NCI-H146 treated with DMSO at 0.1 percent for 48 hours (cell line): ENCODE data around the gene CUTC.
"Not testable (repeated sequence)": the region's sequence is repeated elsewhere in the genome, so short reads cannot be mapped to it uniquely, and the experiment has no call there.

ENCODE experiments used
- DNase-seq: peaks from one replicate; lab custom pipeline; 2025; ENCODE audit not compliant: unreplicated experiment; lab: John Stamatoyannopoulos, UW

CUTC gene

GRCh38 chr10:99732033-99732842 lies at the start of gene CUTC, which contains the start of gene COX15:
CUTC (plus strand) TSS chr10:99732234; CDS start chr10:99732349, 115 bp downstream.
COX15 (minus strand) TSS chr10:99732127; CDS start chr10:99732049, 78 bp downstream.
- DNase-seq, result peak; percentile 88

DNA sequence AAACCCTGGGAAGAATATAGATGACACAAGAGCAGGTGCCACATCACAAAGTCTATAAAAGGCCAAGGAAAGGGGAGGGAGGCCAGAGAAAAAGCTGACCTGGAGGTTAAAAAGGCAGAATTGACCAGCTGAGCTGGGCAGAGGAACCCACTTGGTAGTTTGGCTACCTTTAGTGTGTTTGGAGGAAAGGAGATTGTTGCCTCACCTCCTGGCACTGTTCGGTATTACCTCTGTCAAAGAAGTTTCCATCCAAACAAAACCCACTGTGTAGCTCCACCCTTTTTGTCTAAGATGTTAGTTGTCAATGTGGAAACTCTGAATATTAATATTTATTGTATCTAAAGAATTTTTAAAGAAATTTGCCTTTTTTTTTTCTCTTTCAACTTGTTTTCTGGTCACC lies 49.3 kb upstream of the CUTC start:
- no peak for DNase-seq

DNA sequence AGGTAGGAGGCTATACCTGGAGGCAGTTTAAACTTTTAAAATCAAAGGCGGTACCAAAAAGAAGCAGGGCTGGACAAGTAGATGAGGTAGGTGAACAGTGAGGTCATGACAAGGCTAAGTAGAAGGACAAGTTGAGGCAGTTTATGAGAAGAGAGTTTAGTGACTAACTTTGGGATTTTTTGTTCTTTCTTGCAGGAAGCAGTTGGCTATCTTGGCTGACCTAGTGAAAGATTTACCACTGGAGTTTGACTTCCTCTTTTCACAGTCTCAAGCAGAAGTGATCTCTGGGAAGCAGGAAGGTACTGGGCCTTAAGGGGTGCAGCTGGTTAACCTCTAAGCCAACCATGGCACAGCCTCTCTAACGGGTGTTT lies 46.5 kb upstream of the CUTC start:
- DNase-seq, result no peak

GRCh38 chr10:99689461-99689860 lies 42.6 kb upstream of the CUTC start:
- no peak for DNase-seq

GRCh38 chr10:99693933-99694583 lies 38.0 kb upstream of the CUTC start:
- DNase-seq, result no peak

DNA sequence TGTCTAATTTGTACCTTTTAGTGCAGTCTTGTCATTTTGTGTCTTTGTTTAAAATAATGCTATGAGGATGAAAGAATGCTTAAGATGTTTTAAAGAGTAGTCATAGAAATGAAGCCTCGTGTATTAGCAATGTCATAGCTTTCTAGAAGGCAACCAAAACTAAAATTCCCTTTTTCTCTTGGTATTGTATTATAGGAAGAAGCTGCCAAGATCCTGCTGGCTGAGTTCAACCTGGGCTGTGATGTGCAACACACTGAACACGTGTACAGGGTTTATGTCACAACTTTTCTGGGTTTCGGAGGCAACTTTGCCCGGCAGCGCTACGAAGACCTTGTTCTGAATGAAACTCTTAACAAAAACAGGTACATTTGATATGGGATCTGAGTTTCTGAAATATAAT lies 36.3 kb upstream of the CUTC start:
- no peak for DNase-seq

DNA sequence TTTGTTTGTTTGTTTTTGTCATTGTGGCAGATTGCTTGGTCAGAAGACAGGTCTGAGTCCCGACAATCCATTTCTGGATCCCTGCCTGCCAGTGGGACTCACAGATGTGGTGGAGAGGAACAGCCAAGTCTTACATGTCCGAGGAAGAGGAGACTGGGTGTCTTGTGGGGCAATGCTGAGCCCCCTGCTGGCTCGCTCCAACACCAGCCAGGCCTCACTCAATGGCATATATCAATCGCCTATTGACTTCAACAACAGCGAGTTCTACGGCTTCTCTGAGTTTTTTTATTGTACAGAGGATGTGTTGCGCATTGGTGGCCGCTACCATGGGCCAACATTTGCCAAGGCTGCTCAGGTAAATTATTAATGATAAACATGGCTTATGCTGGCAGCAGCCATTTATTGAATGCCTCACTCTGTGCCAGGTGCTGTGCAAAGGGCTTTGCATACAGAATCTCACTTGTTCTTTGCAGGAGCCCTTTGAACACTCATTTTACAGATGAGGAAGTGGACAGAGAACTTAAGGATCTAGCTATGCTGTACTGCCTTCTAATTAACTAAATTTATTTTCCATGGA lies 33.4 kb upstream of the CUTC start:
- no peak for DNase-seq

- no peak for DNase-seq
These were observed 31.4 kb upstream of the CUTC start for GRCh38 chr10:99700649-99701048.

DNA sequence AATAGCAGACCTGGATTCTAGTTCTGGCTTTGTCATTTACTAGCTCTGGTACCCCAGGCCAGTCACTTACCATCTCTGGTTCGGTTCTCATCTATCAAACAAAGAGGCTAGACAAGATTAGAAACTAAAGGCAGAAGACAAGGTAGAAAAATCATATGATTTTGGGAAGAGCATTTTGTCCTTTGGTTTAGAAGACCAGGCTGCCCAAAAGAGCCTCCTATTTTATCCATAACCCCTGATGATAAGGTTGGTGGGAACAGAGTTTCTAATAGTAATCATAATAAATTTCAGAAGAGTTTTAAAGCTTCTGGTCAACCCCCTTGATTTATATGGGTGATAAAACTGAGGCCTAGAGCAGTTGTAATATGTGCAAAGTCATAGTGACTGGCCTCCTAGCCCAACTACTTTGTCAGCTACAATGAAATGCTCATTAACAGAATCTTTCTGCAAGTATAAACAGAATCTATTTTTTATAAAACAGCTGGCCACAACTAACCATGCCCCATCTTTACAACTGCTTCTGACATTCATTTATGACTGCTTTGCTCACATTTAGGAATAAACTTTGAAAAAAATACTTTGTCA lies 23.5 kb upstream of the CUTC start:
- no peak for DNase-seq

DNA sequence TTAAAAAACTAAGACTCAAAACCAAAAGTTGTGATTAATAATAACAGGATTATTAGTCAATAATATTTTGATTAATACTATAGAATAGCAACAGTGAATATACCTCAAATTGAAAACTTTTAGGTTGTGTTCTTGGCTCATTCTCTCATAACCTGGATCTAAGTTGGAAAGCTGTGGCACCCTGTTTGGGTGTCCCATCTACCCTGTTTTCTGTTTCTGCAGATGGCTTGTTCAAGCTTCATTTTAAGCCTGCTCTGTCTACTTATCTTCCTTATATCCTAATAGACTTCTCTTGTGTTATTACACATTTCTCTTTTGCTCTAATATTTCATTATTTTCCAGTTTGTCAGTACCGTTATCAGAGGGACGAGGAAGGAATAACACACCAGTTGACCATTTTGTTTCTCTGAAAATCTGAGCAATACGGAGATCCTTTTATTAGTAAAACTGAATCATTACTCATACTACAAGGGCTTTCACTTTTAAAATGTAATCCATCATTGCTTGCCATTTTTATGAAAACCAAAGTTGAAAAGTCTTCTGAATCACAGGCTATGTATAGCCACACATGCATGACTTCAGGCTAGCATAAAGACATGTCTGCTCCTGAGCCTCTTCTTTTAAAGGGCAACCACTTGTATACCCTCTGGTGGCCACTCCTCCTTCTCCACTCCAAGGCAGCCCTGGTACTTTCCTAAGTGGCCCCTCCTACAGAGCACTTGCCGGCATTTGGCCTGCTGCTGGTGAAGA lies 22.4 kb upstream of the CUTC start:
- DNase-seq, result no peak

GRCh38 chr10:99711129-99711719 lies 20.8 kb upstream of the CUTC start:
- DNase-seq, result peak; percentile 11

- DNase-seq, result no peak
These were observed 17.6 kb upstream of the CUTC start for GRCh38 chr10:99714446-99714845.

DNA sequence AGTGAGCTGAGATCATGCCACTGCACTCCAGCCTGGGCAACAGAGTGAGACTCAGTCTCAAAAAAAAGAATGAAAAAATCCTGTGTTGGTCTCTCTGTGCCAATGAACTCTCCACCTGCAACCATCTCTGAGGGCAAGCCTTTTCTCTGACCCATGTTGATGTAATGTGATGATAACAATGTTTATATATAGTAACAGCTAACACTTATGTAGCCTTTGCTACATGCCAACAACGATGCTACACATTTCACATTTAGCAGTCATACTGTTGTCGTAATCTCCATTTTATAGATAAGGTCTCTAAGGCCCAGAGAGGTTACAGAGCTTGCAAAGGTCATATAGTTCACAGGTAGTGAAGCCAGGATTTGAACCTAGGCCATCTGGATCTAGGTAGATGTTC lies 11.6 kb upstream of the CUTC start:
- no peak for DNase-seq

DNA sequence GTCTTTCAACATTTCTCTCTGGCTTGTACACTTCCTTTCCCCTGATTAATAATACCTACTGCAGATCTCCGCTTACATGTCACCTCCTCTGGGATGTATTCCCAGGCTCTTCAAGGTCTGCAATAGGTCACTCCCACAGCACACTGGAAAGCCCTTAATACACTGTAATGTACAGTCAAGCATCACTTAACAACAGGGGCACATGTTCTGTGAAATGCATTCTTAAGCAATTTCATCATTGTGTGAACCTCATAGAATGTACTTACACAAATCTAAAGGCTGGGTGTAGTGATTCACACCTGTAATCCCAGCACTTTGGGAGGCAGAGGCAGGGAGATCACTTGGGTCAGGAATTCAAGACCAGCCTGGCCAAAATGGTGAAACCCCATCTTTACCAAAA lies 2.0 kb upstream of the CUTC start:
- no peak for DNase-seq

DNA sequence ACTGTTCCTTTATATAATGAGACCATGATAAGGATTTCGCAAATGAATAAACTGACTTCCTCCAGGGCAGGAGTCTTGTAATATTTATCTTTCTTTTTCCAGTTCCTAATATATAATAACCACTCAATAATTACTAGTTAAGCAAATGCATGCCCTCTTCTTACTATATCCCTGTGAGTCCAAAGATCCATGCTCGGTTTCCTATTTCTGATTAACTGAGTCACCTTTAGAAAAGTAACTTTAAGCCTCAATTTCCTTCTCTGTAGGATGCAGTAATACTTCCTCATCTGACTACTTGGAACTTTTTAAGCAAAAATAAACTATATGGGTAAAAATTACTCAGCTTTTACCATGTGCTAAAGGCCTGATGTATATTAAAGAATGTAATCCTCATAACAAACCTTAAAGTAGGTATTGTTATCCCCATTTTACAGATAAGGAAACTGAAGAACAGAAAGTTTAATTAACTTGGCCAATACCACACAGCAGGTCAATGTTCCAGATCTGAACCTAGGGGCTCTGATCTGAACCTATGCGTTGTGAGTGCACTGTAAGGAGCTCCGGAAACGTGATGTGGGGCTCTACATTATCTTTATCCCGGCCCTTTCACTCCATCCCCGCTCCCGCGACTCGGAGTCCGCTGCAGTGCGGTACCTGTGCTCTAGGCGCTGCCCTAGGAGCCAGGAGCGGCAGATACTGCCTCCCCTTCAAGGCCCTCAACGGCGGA lies 565 bp upstream of the CUTC start:
- DNase-seq, result no peak

- no peak for DNase-seq
These were observed 1.3 kb downstream of the CUTC start for GRCh38 chr10:99733366-99733765.

GRCh38 chr10:99734111-99734510 lies 2.1 kb downstream of the CUTC start:
- DNase-seq, result not testable (repeated sequence)

DNA sequence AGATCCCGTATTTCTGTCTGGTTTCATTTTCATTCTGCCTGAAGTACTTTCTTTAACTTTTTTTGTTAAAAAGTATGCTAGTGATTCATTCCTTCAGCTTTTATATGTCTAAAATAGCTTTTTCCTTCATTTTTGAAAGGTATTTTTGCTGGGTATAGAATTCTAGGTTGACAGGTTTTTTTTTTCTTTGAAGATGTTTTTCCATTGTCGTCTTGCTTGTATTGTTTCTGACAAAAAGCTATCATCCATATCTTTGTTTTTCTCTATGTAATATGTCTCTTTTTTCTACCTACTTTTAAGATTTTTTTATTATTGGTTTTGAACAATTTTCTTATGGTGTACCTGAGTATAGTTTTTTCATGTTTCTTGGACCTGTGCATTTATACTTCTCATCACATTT lies 8.2 kb downstream of the CUTC start:
- DNase-seq, result no peak

DNA sequence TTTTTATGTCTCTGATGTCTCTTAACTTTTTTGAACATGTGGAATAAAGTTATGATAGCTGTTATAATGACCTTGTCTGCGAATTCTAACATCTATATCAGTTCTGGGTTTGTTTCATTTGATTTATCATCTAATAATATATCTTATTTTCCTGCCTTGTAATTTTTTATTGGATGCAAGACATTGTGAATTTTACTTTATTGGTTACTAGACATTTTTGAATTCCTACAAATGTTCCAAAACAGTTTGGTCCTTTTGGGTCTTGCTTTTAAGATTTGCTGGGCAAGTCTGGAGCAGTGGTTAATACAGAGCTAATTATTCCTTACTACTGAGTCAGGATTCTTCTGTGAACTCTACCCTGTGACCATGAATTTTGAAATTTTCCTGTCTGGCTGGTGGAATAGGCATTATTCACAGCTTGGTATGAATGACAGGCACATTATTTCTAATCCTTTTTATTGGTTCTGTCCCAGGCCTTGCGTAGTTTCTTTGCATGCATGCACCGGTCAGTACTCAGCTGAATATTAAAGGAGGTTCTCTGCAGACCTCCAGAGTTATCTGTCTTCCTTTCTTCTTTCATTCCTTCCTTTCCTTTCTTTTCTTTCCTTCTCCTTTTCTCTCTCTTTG lies 9.0 kb downstream of the CUTC start:
- DNase-seq, result no peak

- DNase-seq, result no peak
These were observed 10.2 kb downstream of the CUTC start for GRCh38 chr10:99742254-99742653.
